T47D (cell line): Measurements from ENCODE around the gene ATG4A.
A peak's percentile ranks its signal among the peaks of the same experiment; 100 is the strongest.

ENCODE experiments used
- DNase-seq, 2 experiments: peaks; one replicate each; pipeline versions ENCODE4 v3.0.0 to v3.0.0-alpha.2; 2011 to 2012; ENCODE audit warnings: low read depth in 1 of 2, low spot score in 1 of 2
- JUND ChIP-seq: IDR thresholded peaks from 2 replicates; pipeline ENCODE4 v1.6.1; 2012; ENCODE audit warnings: low read depth
- in situ Hi-C: cut with HindIII; loops from 2 replicates; pipeline ENCODE4 v1.10.0; 2016; ENCODE audit warnings: low sequenced_read_pairs, low pct_unique_long_range_greater_than_20kb

ATG4A gene

DNA sequence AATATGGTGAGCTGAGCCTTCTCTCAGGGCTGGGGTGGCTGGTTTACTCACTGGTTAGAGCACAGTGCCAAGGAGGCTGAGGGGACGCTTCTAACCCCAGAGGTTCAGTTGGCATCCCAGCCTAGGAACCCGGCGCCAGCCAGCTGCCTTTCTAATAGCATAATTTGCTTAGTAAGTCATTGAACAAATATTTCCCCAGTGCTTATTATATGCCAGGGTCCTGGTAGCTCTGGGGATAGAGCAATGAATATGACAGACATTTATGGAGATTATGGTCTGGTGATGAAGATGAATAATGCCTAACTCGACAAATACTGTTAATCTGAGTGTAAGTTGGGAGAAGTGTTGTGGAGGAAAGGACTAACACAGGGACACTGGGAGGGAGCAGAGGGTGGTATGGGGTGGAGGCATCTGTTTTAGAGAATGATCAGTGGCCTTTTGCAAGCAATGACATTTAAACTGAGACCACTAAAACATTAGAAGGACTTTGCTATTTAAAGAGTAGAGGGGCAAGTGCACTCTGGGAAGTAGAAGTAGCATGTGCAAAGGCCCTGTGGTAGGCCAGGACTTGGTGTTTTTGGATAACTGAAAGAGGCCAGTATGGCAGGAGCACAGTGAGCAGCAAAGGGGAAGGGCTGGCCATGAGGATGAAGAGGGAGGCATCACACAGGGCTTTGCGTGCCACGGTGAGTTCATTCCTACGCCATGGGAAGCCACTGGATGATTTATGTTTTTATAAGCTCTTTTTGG is 71.9 kb downstream of the ATG4A start:
- DNase-seq, result no peak
- in situ Hi-C loops, result no loop called here
- no peak for TF ChIP-seq JUND

DNA sequence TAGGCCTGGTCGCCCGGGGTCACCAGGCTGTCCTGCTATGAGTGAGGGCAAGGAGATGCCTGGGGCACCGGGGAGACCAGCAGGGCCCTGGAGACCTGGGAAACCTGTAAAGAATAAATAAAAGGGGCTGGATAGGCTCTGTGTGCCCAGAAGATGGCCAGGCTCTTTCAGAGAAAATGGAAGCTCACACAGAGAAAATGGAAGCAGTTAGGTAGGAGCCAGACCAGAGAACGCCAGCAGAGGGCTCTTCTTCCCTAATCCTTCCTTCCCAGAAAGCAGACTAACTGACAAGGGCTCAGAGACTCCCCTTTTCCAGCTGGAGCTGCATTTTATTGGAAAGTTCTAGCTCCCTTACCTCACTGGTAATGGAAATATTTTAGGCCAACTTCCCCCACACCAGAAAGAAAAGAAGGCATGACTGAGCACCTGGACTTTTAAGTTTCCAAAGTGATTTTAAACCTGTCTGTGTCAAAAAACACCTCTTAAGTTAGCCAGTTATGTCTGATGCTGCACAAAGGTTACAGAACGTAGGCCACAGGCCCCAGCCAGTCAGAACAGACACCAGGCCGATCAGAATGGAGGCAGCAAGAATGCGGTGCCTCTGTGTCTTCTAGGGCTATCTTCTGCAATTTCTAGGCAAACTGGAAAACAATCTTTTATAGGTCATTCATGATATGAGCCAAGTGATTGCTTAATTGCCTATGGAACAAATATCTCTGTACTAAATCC is 74.0 kb downstream of the ATG4A start:
- no peak for TF ChIP-seq JUND
- in situ Hi-C loops, result no loop called here
- peak in 1 of 2 experiments; percentile 44 for DNase-seq

DNA sequence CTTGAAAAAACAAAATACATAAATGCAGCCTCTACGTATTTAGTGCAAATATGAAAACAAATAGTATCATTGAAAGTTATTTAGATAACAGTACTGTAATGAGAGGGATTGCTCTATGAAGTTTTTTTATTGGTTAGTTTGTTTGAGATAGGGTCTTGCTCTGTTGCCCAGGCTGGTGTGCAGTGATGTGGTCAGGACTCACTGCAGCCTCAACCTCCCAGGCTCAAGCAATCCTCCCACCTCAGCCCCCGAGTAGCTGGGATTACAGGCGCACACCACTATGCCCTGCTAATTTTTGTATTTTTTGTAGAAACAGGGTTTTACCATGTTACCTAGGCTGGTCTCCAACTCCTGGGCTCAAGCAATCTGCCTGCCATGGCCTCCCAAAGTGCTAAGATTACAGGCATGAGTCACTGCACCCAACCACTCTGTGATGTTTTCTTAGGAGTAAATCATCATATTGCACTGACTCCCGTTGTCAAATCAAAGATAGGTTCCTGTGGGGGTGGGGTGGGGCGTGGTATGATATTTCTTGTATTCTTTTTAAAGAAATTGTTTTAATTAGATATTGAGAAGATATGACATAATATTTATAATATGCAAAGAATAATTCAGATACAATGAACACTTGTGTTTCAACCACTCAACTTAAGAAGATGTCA is 75.8 kb downstream of the ATG4A start:
- in situ Hi-C loops, result no loop called here
- DNase-seq, result no peak
- no peak for TF ChIP-seq JUND

GRCh38 chrX:108168961-108169740 is 77.6 kb downstream of the ATG4A start:
- DNase-seq, result no peak
- no peak for TF ChIP-seq JUND
- in situ Hi-C loops, result no loop called here

GRCh38 chrX:108169768-108170167 is 78.2 kb downstream of the ATG4A start:
- in situ Hi-C loops, result no loop called here
- DNase-seq, result no peak
- no peak for TF ChIP-seq JUND

DNA sequence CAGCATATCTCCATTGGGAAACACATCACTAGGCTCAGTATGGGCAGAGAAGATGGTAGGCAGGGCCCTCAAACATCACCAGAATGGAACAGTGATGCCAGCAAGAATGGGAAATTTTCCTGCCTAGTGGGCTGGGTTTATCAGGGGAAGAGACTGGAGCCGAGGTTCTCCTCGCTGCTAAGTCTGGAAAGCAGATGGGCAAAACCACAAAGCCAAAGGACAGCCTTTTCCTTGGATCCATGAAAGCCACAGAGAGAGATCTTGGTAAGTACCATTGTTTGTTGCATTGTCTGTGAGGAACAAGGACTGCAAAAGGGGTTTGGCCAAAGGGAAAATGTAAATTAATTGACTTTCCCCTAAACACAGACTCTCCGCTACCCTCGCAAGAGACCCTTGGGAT is 80.1 kb downstream of the ATG4A start:
- TF ChIP-seq JUND, result no peak
- in situ Hi-C loops, result no loop called here
- DNase-seq, result no peak

GRCh38 chrX:108173874-108174273 is 82.3 kb downstream of the ATG4A start:
- in situ Hi-C loops, result no loop called here
- DNase-seq, result no peak
- TF ChIP-seq JUND, result no peak

- in situ Hi-C loops, result no loop called here
- no peak for TF ChIP-seq JUND
Observed at GRCh38 chrX:108177351-108178142, 86.0 kb downstream of the ATG4A start.

GRCh38 chrX:108178143-108178498 is 86.5 kb downstream of the ATG4A start:
- in situ Hi-C loops, result no loop called here
- no peak for DNase-seq
- no peak for TF ChIP-seq JUND

More at GRCh38 chrX:108177351-108178142, 86.0 kb downstream of the ATG4A start:
- no peak for DNase-seq

DNA sequence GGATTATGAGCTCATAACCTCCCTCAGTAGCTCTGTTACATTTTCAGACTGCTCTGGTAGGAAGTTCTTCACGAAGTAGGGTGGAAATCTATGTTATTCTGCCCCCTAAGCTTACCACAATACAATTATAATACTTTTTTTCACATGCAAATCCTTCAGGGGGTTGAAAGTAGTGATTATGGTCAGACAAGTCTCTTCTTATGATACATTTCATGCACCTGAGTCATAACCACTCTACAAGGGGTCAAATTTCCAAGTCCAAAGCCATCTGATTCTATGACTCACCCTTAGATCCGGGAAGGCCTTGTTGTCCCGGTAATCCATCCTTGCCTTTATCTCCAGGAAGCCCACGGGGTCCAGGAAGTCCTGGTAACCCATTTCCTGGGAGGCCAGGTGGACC is 95.2 kb downstream of the ATG4A start:
- no peak for TF ChIP-seq JUND
- no peak for DNase-seq
- in situ Hi-C loops, result no loop called here

GRCh38 chrX:108198420-108198819 is 106.8 kb downstream of the ATG4A start:
- TF ChIP-seq JUND, result no peak
- in situ Hi-C loops, result no loop called here
- DNase-seq, result no peak

DNA sequence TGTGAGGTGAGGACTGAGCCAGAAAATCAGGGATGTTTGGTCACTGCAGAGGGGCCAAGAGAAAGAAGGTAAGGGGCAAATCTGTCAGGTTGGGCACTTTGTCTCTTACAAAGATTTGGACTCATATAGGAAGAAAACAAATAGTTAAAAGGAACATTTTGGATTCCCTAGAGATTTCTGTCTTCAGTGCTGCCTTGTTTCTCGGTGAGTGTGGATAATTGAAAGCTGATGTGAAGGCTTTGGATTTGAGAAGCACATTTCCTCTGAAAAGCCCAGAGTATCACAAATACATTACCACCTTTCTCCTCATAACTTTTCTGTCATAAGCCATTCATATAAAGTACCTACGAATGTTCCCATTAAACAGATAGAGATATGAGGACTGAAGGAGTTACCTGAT is 107.5 kb downstream of the ATG4A start:
- in situ Hi-C loops, result no loop called here
- no peak for DNase-seq
- TF ChIP-seq JUND, result no peak
